ENCODE results near the gene PPY. TPM values are rescaled to one million over a fixed set of nuclear protein-coding genes. Genes with fewer than 3 reads are reported as not detected.
"Not testable (repeated sequence)": the region's sequence is repeated elsewhere in the genome, so short reads cannot be mapped to it uniquely, and the experiment has no call there.

Gene PPY
- polyA plus RNA-seq, 4 donors: 5.5 TPM; not detected in 3

DNA sequence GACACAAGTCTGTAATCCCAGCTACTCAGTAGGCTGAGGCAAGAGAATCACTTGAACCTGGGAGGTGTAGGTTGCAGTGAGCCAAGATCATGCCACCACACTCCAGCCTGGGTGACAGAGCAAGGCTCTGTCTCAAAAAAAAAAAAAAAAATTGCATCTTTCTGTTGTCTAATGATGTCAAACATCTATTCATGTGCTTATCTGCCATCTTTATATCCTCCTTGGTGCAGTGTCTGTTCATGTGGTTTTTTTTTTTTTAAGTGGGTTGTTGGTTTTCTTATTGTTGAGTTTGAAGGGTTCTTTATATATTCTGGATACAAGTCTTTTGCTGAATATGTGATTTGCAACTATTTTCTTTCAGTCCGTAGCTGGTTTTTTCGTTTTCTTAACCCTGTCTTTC is 29.2 kb upstream of the PPY start:
- FAIRE-seq; H3K9me3 ChIP-seq (ENCODE audit: control insufficient read depth in 2 of 2, insufficient read depth in 1 of 2, low read depth in 1 of 2, low read length in 1 of 2); H3K27ac ChIP-seq (ENCODE audit: low read depth in 1 of 3, low read length in 2 of 3); H3K4me3 ChIP-seq (ENCODE audit: low read depth in 1 of 3, low read length in 3 of 3); H3K4me1 ChIP-seq (ENCODE audit: control insufficient read depth in 3 of 3, insufficient read depth in 2 of 3, low read depth in 1 of 3, low read length in 2 of 3); DNase-seq; H3K36me3 ChIP-seq (ENCODE audit: control insufficient read depth in 3 of 3, insufficient read depth in 2 of 3, low read depth in 1 of 3, low read length in 3 of 3): not testable (repeated sequence)
- WGBS, 3 donors: 41 to 63% (median 53%) methylated on average over 2 of the region's 2 CpGs
- peaks cover 0 to 16% (median 3%) of the 10 kb centered on the region in 3 donors for H3K27me3 ChIP-seq (ENCODE audit: control insufficient read depth in 3 of 3, insufficient read depth in 3 of 3, low read length in 3 of 3)

DNA sequence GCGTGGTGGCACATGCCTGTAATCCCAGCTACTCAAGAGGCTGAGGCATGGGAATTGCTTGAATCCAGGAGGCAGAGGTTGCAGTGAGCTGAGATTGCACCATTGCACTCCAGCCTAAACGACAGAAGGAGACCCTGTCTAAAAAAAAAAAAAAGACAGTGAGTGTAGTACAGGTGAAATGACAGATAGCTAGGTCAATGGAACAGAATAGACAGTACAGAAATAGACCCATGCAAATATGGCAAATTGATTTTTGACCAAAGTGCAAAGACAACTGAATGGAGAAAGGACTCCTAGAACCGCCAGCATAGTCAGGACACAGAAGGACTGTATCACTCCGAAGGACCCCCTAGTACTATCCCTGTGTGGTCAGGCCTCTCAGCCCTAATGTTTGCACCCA is 28.1 kb upstream of the PPY start:
- Histone ChIP-seq H3K27me3 (ENCODE audit: control insufficient read depth in 3 of 3, insufficient read depth in 3 of 3, low read length in 3 of 3) (peaks cover 0 to 16% (median 3%) of the 10 kb centered on the region in 3 donors), H3K4me3 (ENCODE audit: low read depth in 1 of 3, low read length in 3 of 3) (no peak overlapping the region), H3K4me1 (ENCODE audit: control insufficient read depth in 3 of 3, insufficient read depth in 2 of 3, low read depth in 1 of 3, low read length in 2 of 3) (no peaks in the 10 kb centered on the region), H3K9me3 (ENCODE audit: control insufficient read depth in 2 of 2, insufficient read depth in 1 of 2, low read depth in 1 of 2, low read length in 1 of 2) (no peaks in the 10 kb centered on the region), H3K27ac (ENCODE audit: low read depth in 1 of 3, low read length in 2 of 3) (no peak overlapping the region), H3K36me3 (ENCODE audit: control insufficient read depth in 3 of 3, insufficient read depth in 2 of 3, low read depth in 1 of 3, low read length in 3 of 3) (no peaks in the 10 kb centered on the region)
- DNase-seq (no peak), FAIRE-seq (no peak)
- 65 to 76% (median 76%) methylated on average over 4 of the region's 4 CpGs for whole genome bisulfite sequencing, 3 donors

DNA sequence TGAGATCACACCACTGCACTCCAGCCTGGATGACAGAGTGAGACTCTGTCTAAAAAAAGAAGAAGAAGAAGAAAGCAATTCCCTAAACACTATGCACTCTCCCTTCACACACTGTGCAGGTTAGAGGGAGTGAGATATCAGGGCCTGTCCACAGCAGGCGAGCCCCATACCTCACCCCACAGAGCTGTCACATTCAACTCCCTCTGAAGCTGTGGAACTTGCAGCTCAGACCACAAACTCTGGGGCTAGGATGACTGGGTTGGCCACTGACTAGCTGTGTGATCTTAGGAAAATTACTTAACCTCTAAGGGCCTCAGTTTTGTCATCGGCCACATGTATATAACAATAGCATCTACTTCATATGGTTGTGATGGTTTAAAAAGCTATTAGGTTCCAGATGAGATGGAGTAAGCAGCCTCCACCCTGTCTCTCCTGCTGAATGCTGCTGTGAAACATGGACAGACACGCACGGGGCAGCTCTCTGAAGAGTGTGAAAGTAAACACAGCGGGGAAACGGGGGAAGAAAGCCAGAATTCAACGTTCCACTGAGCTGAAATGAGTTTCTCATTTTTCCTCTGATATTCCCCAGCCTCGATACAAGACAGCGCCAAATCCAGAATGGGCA is 25.1 kb upstream of the PPY start:
- no peaks in the 10 kb centered on the region for H3K9me3 ChIP-seq (ENCODE audit: control insufficient read depth in 2 of 2, insufficient read depth in 1 of 2, low read depth in 1 of 2, low read length in 1 of 2)
- H3K27me3 ChIP-seq (ENCODE audit: control insufficient read depth in 3 of 3, insufficient read depth in 3 of 3, low read length in 3 of 3): peaks cover 0 to 11% (median 3%) of the 10 kb centered on the region in 3 donors
- H3K27ac ChIP-seq (ENCODE audit: low read depth in 1 of 3, low read length in 2 of 3): no peak overlapping the region
- DNase-seq (no peak), FAIRE-seq (no peak)
- H3K4me1 ChIP-seq (ENCODE audit: control insufficient read depth in 3 of 3, insufficient read depth in 2 of 3, low read depth in 1 of 3, low read length in 2 of 3): no peaks in the 10 kb centered on the region
- 55 to 81% (median 69%) methylated on average over 9 of the region's 9 CpGs for WGBS, 3 donors
- no peaks in the 10 kb centered on the region for H3K36me3 ChIP-seq (ENCODE audit: control insufficient read depth in 3 of 3, insufficient read depth in 2 of 3, low read depth in 1 of 3, low read length in 3 of 3)
- H3K4me3 ChIP-seq (ENCODE audit: low read depth in 1 of 3, low read length in 3 of 3): no peak overlapping the region

DNA sequence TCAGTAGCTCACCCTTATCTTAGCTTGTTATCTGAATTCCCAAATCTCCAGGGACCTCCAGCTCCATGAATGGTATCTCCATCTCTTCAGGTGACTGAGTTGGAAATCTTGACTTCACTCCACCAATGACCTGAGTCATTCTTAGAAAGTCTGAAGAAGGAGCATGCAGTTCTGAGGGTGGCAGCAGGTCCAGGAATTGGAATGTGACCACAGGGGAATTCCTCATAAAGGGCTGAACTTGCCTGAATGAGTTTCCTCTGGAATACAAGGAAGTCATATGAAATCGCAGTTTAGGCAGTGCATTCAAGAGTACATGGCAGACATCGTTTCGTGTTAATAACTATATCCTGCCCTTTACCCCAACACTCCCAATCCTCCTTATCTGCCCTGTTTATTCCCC is 24.0 kb upstream of the PPY start:
- Histone ChIP-seq H3K4me3 (ENCODE audit: low read depth in 1 of 3, low read length in 3 of 3) (no peak overlapping the region), H3K36me3 (ENCODE audit: control insufficient read depth in 3 of 3, insufficient read depth in 2 of 3, low read depth in 1 of 3, low read length in 3 of 3) (no peaks in the 10 kb centered on the region), H3K27ac (ENCODE audit: low read depth in 1 of 3, low read length in 2 of 3) (no peak overlapping the region), H3K4me1 (ENCODE audit: control insufficient read depth in 3 of 3, insufficient read depth in 2 of 3, low read depth in 1 of 3, low read length in 2 of 3) (no peaks in the 10 kb centered on the region), H3K9me3 (ENCODE audit: control insufficient read depth in 2 of 2, insufficient read depth in 1 of 2, low read depth in 1 of 2, low read length in 1 of 2) (no peaks in the 10 kb centered on the region), H3K27me3 (ENCODE audit: control insufficient read depth in 3 of 3, insufficient read depth in 3 of 3, low read length in 3 of 3) (peaks cover 0 to 12% (median 3%) of the 10 kb centered on the region in 3 donors)
- no peak for DNase-seq
- no peak for FAIRE-seq
- 17 to 59% (median 37%) methylated on average over 3 of the region's 3 CpGs for WGBS, 3 donors

DNA sequence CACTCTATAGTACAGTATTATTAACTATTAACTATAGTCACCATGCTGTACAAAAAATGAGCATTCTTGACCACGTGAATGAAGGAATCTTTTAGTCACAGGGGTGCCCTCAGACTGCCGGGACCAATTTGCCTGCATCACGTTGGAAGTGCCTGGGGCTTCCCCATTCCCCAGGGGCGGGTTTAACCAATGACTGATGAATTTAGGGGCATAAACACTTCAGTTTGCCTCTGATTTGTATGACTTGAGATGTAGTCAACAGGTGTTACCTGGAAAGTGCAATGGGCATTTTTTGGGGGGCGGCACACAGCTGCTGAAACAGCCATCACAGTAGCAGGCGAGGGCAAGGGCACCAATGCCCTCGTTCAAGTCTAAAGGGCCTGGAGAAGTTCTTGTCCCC is 20.2 kb upstream of the PPY start:
- WGBS, 3 donors: 55 to 63% (median 56%) methylated on average over 7 of the region's 7 CpGs
- no peak for FAIRE-seq
- H3K9me3 ChIP-seq (ENCODE audit: control insufficient read depth in 2 of 2, insufficient read depth in 1 of 2, low read depth in 1 of 2, low read length in 1 of 2): no peaks in the 10 kb centered on the region
- H3K36me3 ChIP-seq (ENCODE audit: control insufficient read depth in 3 of 3, insufficient read depth in 2 of 3, low read depth in 1 of 3, low read length in 3 of 3): no peaks in the 10 kb centered on the region
- no peak for DNase-seq
- H3K4me3 ChIP-seq (ENCODE audit: low read depth in 1 of 3, low read length in 3 of 3): no peak overlapping the region
- H3K27ac ChIP-seq (ENCODE audit: low read depth in 1 of 3, low read length in 2 of 3): no peak overlapping the region
- peaks cover 0 to 12% (median 3%) of the 10 kb centered on the region in 3 donors for H3K27me3 ChIP-seq (ENCODE audit: control insufficient read depth in 3 of 3, insufficient read depth in 3 of 3, low read length in 3 of 3)
- H3K4me1 ChIP-seq (ENCODE audit: control insufficient read depth in 3 of 3, insufficient read depth in 2 of 3, low read depth in 1 of 3, low read length in 2 of 3): no peaks in the 10 kb centered on the region

DNA sequence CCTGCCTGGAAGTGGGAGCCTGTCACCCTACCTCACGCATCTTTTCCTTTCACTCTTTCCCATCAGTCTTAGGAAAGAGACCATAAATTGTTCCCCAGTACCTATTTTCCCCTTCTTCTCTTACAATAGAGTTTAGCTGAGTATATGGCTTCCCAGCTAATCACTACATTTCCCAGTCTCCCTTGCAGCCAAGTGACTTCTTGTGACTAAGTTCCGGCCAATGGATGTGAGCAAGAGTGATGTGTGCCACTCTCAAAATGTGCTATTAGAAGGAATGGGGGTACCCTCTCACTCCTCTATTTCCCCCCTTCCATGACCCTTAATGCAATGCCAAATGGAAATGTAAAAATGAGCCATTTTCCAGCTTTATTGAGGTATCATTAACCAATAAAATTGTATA is 19.7 kb upstream of the PPY start:
- 71 to 83% (median 72%) methylated on average over 2 of the region's 2 CpGs for WGBS, 3 donors
- H3K4me3 ChIP-seq (ENCODE audit: low read depth in 1 of 3, low read length in 3 of 3): no peak overlapping the region
- H3K27me3 ChIP-seq (ENCODE audit: control insufficient read depth in 3 of 3, insufficient read depth in 3 of 3, low read length in 3 of 3): peaks cover 0 to 9% (median 3%) of the 10 kb centered on the region in 3 donors
- DNase-seq: no peak
- H3K36me3 ChIP-seq (ENCODE audit: control insufficient read depth in 3 of 3, insufficient read depth in 2 of 3, low read depth in 1 of 3, low read length in 3 of 3): no peaks in the 10 kb centered on the region
- FAIRE-seq: no peak
- no peaks in the 10 kb centered on the region for H3K9me3 ChIP-seq (ENCODE audit: control insufficient read depth in 2 of 2, insufficient read depth in 1 of 2, low read depth in 1 of 2, low read length in 1 of 2)
- H3K4me1 ChIP-seq (ENCODE audit: control insufficient read depth in 3 of 3, insufficient read depth in 2 of 3, low read depth in 1 of 3, low read length in 2 of 3): no peaks in the 10 kb centered on the region
- no peak overlapping the region for H3K27ac ChIP-seq (ENCODE audit: low read depth in 1 of 3, low read length in 2 of 3)

DNA sequence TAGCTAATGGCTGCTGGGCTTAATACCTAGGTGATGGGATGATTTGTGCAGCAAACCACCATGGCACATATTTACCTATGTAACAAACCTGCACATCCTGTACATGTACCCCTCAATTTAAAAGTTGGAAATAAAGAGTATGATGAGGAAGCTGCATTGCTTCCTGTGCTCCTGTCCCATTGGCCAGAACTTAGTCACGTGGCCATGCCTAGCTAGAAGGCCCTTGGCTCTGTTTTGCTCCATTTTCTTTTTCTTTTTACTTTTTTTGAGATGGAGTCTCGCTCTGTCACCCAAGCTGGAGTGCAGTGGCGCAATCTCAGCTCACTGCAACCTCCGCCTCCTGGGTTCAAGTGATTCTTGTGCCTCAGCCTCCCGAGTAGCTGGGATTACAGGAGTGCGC is 19.0 kb upstream of the PPY start:
- not testable (repeated sequence) for H3K4me1 ChIP-seq (ENCODE audit: control insufficient read depth in 3 of 3, insufficient read depth in 2 of 3, low read depth in 1 of 3, low read length in 2 of 3); H3K27ac ChIP-seq (ENCODE audit: low read depth in 1 of 3, low read length in 2 of 3); FAIRE-seq; H3K4me3 ChIP-seq (ENCODE audit: low read depth in 1 of 3, low read length in 3 of 3); H3K36me3 ChIP-seq (ENCODE audit: control insufficient read depth in 3 of 3, insufficient read depth in 2 of 3, low read depth in 1 of 3, low read length in 3 of 3); DNase-seq; H3K27me3 ChIP-seq (ENCODE audit: control insufficient read depth in 3 of 3, insufficient read depth in 3 of 3, low read length in 3 of 3); H3K9me3 ChIP-seq (ENCODE audit: control insufficient read depth in 2 of 2, insufficient read depth in 1 of 2, low read depth in 1 of 2, low read length in 1 of 2)
- 91 to 93% (median 92%) methylated on average over 6 of the region's 6 CpGs for WGBS, 3 donors

DNA sequence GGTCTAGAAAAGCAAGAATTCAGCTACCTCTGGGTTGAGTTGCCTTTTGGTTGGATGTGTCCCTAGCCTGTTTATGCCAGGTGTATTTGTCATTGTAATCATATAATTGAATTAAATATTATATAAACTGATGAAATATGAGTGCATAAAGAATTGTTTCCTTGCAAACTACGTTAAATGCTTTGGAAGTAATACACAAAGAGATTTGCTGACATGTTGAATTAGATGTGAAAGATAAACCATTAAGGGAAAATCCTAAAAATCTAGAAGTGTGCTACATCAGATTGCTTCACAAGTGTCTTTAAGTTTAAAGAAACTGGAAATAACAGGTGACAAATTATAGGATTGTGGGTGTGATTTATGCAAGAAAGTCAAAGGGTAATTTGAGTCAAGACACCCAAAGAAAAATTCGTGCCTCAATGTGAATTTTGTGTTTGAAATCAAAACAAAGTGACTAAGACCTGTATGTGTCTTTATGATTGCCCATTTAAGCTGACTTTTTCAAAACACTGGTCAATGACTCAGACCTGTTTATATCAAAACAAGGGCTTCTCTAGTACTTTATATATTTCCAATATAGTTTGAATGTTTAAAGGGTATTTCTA is 16.6 kb upstream of the PPY start:
- FAIRE-seq (no peak), DNase-seq (no peak)
- no peaks in the 10 kb centered on the region for H3K9me3 ChIP-seq (ENCODE audit: control insufficient read depth in 2 of 2, insufficient read depth in 1 of 2, low read depth in 1 of 2, low read length in 1 of 2)
- no peak overlapping the region for H3K27ac ChIP-seq (ENCODE audit: low read depth in 1 of 3, low read length in 2 of 3)
- no peaks in the 10 kb centered on the region for H3K4me1 ChIP-seq (ENCODE audit: control insufficient read depth in 3 of 3, insufficient read depth in 2 of 3, low read depth in 1 of 3, low read length in 2 of 3)
- WGBS, 3 donors: 42 to 63% (median 55%) methylated on average over 2 of the region's 2 CpGs
- no peak overlapping the region for H3K4me3 ChIP-seq (ENCODE audit: low read depth in 1 of 3, low read length in 3 of 3)
- H3K27me3 ChIP-seq (ENCODE audit: control insufficient read depth in 3 of 3, insufficient read depth in 3 of 3, low read length in 3 of 3): peaks cover 2 to 26% (median 9%) of the 10 kb centered on the region in 3 donors
- no peaks in the 10 kb centered on the region for H3K36me3 ChIP-seq (ENCODE audit: control insufficient read depth in 3 of 3, insufficient read depth in 2 of 3, low read depth in 1 of 3, low read length in 3 of 3)

DNA sequence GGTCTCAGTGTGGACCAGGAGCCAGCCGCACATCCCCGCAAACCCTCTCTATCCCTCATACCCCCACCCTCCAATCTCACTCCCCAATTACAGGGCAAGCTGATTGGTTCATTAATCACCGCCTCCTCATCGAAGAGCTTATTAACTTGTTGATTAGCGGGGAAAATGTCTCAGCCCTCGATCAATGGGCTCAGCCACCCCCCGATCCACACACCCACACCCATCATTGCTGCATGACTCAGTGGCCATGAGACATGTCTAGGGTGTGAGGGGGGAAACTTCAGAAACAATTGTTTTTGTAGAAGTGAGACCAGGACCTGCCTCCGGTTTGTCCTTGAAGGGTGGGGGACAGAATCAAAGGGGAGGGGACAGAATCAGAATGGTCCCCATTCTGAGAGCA is 13.9 kb upstream of the PPY start:
- no peak for FAIRE-seq

More for the DNA sequence above, 13.9 kb upstream of the PPY start:
- Histone ChIP-seq H3K36me3 (ENCODE audit: control insufficient read depth in 3 of 3, insufficient read depth in 2 of 3, low read depth in 1 of 3, low read length in 3 of 3) (no peaks in the 10 kb centered on the region), H3K4me3 (ENCODE audit: low read depth in 1 of 3, low read length in 3 of 3) (no peak overlapping the region), H3K27me3 (ENCODE audit: control insufficient read depth in 3 of 3, insufficient read depth in 3 of 3, low read length in 3 of 3) (peaks cover 9 to 47% (median 21%) of the 10 kb centered on the region in 3 donors), H3K4me1 (ENCODE audit: control insufficient read depth in 3 of 3, insufficient read depth in 2 of 3, low read depth in 1 of 3, low read length in 2 of 3) (peaks cover 0 to 9% (median 0%) of the 10 kb centered on the region in 3 donors), H3K27ac (ENCODE audit: low read depth in 1 of 3, low read length in 2 of 3) (no peak overlapping the region), H3K9me3 (ENCODE audit: control insufficient read depth in 2 of 2, insufficient read depth in 1 of 2, low read depth in 1 of 2, low read length in 1 of 2) (no peaks in the 10 kb centered on the region)
- DNase-seq: no peak
- 75 to 86% (median 82%) methylated on average over 8 of the region's 8 CpGs for WGBS, 3 donors
